GM19351 (cell line): Measurements from ENCODE around the gene RRBP1.
"Not testable (repeated sequence)": the region's sequence is repeated elsewhere in the genome, so short reads cannot be mapped to it uniquely, and the experiment has no call there.

Experiments used
- ATAC-seq: cut with Tn5 transposase; IDR thresholded peaks from one replicate; pipeline ENCODE4 v1.9.1; 2021; ENCODE audit warnings: mild to moderate bottlenecking, moderate library complexity; ENCODE audit not compliant: unreplicated experiment

The RRBP1 gene

GRCh38 chr20:17666481-17666880 lies 15.6 kb downstream of the RRBP1 start:
- no peak for ATAC-seq

GRCh38 chr20:17665756-17666155 lies 16.3 kb downstream of the RRBP1 start:
- no peak for ATAC-seq

GRCh38 chr20:17664025-17664633 lies 17.9 kb downstream of the RRBP1 start:
- no peak for ATAC-seq

- ATAC-seq, result no peak
Measured at GRCh38 chr20:17663486-17663885, 18.6 kb downstream of the RRBP1 start.

GRCh38 chr20:17663040-17663399 lies 19.0 kb downstream of the RRBP1 start:
- ATAC-seq, result no peak

- ATAC-seq, result no peak
Measured at GRCh38 chr20:17662333-17663039, 19.6 kb downstream of the RRBP1 start.

GRCh38 chr20:17661121-17661744 lies 20.8 kb downstream of the RRBP1 start:
- no peak for ATAC-seq

- no peak for ATAC-seq
Measured at GRCh38 chr20:17660667-17661066, 21.4 kb downstream of the RRBP1 start.

- no peak for ATAC-seq
Measured at GRCh38 chr20:17659801-17660200, 22.2 kb downstream of the RRBP1 start.

GRCh38 chr20:17659344-17659743 lies 22.7 kb downstream of the RRBP1 start:
- ATAC-seq, result not testable (repeated sequence)

GRCh38 chr20:17658648-17658993 lies 23.4 kb downstream of the RRBP1 start:
- ATAC-seq, result no peak

- ATAC-seq, result no peak
Measured at GRCh38 chr20:17657898-17658647, 24.0 kb downstream of the RRBP1 start.

- ATAC-seq, result no peak
Measured at GRCh38 chr20:17657079-17657825, 24.8 kb downstream of the RRBP1 start.

GRCh38 chr20:17655865-17656479 lies 26.1 kb downstream of the RRBP1 start:
- ATAC-seq, result no peak

- no peak for ATAC-seq
Measured at GRCh38 chr20:17655286-17655651, 26.8 kb downstream of the RRBP1 start.

- ATAC-seq, result no peak
Measured at GRCh38 chr20:17654649-17655285, 27.3 kb downstream of the RRBP1 start.

- no peak for ATAC-seq
Measured at GRCh38 chr20:17653835-17654648, 28.0 kb downstream of the RRBP1 start.

GRCh38 chr20:17652411-17652810 lies 29.6 kb downstream of the RRBP1 start:
- ATAC-seq, result no peak

- no peak for ATAC-seq
Measured at GRCh38 chr20:17651760-17652388, 30.2 kb downstream of the RRBP1 start.
